HUES64 (cell line): Measurements from ENCODE around the gene SPON1.
"Not testable (repeated sequence)": the region's sequence is repeated elsewhere in the genome, so short reads cannot be mapped to it uniquely, and the experiment has no call there.

Experiments used
- H3K27ac ChIP-seq: 2 replicates; pipeline ENCODE4 v1.7.0; 2013; ENCODE audit warnings: low read depth, low read length, inconsistent platforms
- H3K27me3 ChIP-seq: 2 replicates; pipeline ENCODE4 v1.6.1; 2013; ENCODE audit warnings: mild to moderate bottlenecking, low read length; ENCODE audit not compliant: insufficient read depth
- H3K36me3 ChIP-seq: 2 replicates; pipeline ENCODE4 v1.6.1; 2013; ENCODE audit warnings: mild to moderate bottlenecking, low read length; ENCODE audit not compliant: insufficient read depth
- H3K4me1 ChIP-seq: 2 replicates; pipeline ENCODE4 v1.6.1; 2013; ENCODE audit warnings: mild to moderate bottlenecking, low read length, moderate library complexity; ENCODE audit not compliant: insufficient read depth
- H3K4me3 ChIP-seq: 2 replicates; pipeline ENCODE4 v1.5.1; 2013; ENCODE audit warnings: mild to moderate bottlenecking, low read length, moderate library complexity
- H3K9ac ChIP-seq: 2 replicates; pipeline ENCODE4 v1.6.1; 2013; ENCODE audit warnings: mild to moderate bottlenecking, low read depth, low read length
- H3K9me3 ChIP-seq: 2 replicates; pipeline ENCODE4 v1.6.1; 2013; ENCODE audit warnings: low read depth, low read length; ENCODE audit not compliant: insufficient read depth
- WGBS: fragments of 150-250, 120-280 bp; methylation state at CpG from one replicate; pipeline ENCODE4 v1.1.7; 2013; ENCODE audit warnings: missing lambda C conversion rate; 5-methylcytosine and 5-hydroxymethylcytosine counted together

Gene SPON1

GRCh38 chr11:14018441-14018840 lies 55.9 kb downstream of the SPON1 start:
- 94% methylated on average over 2 of the region's 2 CpGs for WGBS
- no peak overlapping the region for H3K27ac ChIP-seq
- H3K9ac ChIP-seq, result no peak overlapping the region
- H3K36me3 ChIP-seq, result no peaks in the 10 kb centered on the region
- H3K4me1 ChIP-seq, result peaks cover 18% of the 10 kb centered on the region
- no peaks in the 10 kb centered on the region for H3K9me3 ChIP-seq
- peaks cover 3% of the 10 kb centered on the region; the same call in 1 of the 2 replicates for H3K27me3 ChIP-seq
- H3K4me3 ChIP-seq, result no peak overlapping the region

GRCh38 chr11:14021738-14022137 lies 59.2 kb downstream of the SPON1 start:
- Histone ChIP-seq H3K27me3 (peaks cover 3% of the 10 kb centered on the region; the same call in 1 of the 2 replicates), H3K9ac (no peak overlapping the region), H3K36me3 (no peaks in the 10 kb centered on the region), H3K4me3 (no peak overlapping the region), H3K9me3 (no peaks in the 10 kb centered on the region), H3K4me1 (peaks cover 9% of the 10 kb centered on the region), H3K27ac (no peak overlapping the region; the same call in 1 of the 2 replicates)
- WGBS, result 69% methylated on average over 4 of the region's 4 CpGs

- peaks cover 3% of the 10 kb centered on the region; the same call in 1 of the 2 replicates for H3K27me3 ChIP-seq
- peaks cover 9% of the 10 kb centered on the region for H3K4me1 ChIP-seq
- H3K27ac ChIP-seq, result no peak overlapping the region
- H3K36me3 ChIP-seq, result no peaks in the 10 kb centered on the region
- WGBS, result 85% methylated on average over 2 of the region's 3 CpGs
- H3K9me3 ChIP-seq, result no peaks in the 10 kb centered on the region
- H3K4me3 ChIP-seq, result no peak overlapping the region
- H3K9ac ChIP-seq, result no peak overlapping the region
Observed at GRCh38 chr11:14022251-14022650, 59.7 kb downstream of the SPON1 start.

GRCh38 chr11:14022821-14023220 lies 60.3 kb downstream of the SPON1 start:
- Histone ChIP-seq H3K27me3 (peaks cover 3% of the 10 kb centered on the region; the same call in 1 of the 2 replicates), H3K4me3 (no peak overlapping the region), H3K27ac (no peak overlapping the region), H3K9me3 (no peaks in the 10 kb centered on the region), H3K9ac (no peak overlapping the region), H3K4me1 (peaks cover 9% of the 10 kb centered on the region), H3K36me3 (no peaks in the 10 kb centered on the region)
- WGBS, result 76% methylated on average over 5 of the region's 6 CpGs

- Histone ChIP-seq H3K9ac (no peak overlapping the region), H3K36me3 (no peaks in the 10 kb centered on the region), H3K9me3 (no peaks in the 10 kb centered on the region), H3K4me3 (no peak overlapping the region), H3K4me1 (peaks cover 6% of the 10 kb centered on the region), H3K27ac (no peak overlapping the region), H3K27me3 (no peaks in the 10 kb centered on the region; the same call in 1 of the 2 replicates)
- 86% methylated on average over 6 of the region's 6 CpGs for WGBS
Observed at GRCh38 chr11:14026961-14027360, 64.4 kb downstream of the SPON1 start.

GRCh38 chr11:14027525-14027924 lies 65.0 kb downstream of the SPON1 start:
- 100% methylated on average over 1 of the region's 1 CpG for WGBS

GRCh38 chr11:14029440-14029839 lies 66.9 kb downstream of the SPON1 start:
- Histone ChIP-seq H3K27ac (no peak overlapping the region), H3K4me1 (peaks cover 3% of the 10 kb centered on the region; the same call in 1 of the 2 replicates), H3K4me3 (no peak overlapping the region), H3K9me3 (no peaks in the 10 kb centered on the region), H3K9ac (no peak overlapping the region), H3K27me3 (no peaks in the 10 kb centered on the region; the same call in 1 of the 2 replicates), H3K36me3 (no peaks in the 10 kb centered on the region)
- 47% methylated on average over 4 of the region's 4 CpGs for WGBS

More at GRCh38 chr11:14027525-14027924, 65.0 kb downstream of the SPON1 start:
- no peaks in the 10 kb centered on the region for H3K9me3 ChIP-seq
- peaks cover 3% of the 10 kb centered on the region; the same call in 1 of the 2 replicates for H3K4me1 ChIP-seq
- no peak overlapping the region for H3K27ac ChIP-seq
- no peaks in the 10 kb centered on the region for H3K36me3 ChIP-seq
- H3K9ac ChIP-seq, result no peak overlapping the region
- H3K27me3 ChIP-seq, result no peaks in the 10 kb centered on the region; the same call in 1 of the 2 replicates
- H3K4me3 ChIP-seq, result no peak overlapping the region

- no peaks in the 10 kb centered on the region for H3K36me3 ChIP-seq
- no peaks in the 10 kb centered on the region for H3K9me3 ChIP-seq
- H3K27me3 ChIP-seq, result no peaks in the 10 kb centered on the region
- H3K9ac ChIP-seq, result no peak overlapping the region
- H3K4me1 ChIP-seq, result peaks cover 3% of the 10 kb centered on the region; the same call in 1 of the 2 replicates
- 87% methylated on average over 13 of the region's 13 CpGs for WGBS
- no peak overlapping the region for H3K4me3 ChIP-seq
- H3K27ac ChIP-seq, result no peak overlapping the region
Observed at GRCh38 chr11:14029971-14030920, 67.7 kb downstream of the SPON1 start.

GRCh38 chr11:14035526-14035925 lies 73.0 kb downstream of the SPON1 start:
- not testable (repeated sequence) for H3K4me1 ChIP-seq, H3K27ac ChIP-seq, H3K27me3 ChIP-seq, H3K36me3 ChIP-seq, H3K4me3 ChIP-seq, H3K9me3 ChIP-seq, H3K9ac ChIP-seq
- WGBS, result 96% methylated on average over 2 of the region's 2 CpGs

GRCh38 chr11:14036469-14036868 lies 73.9 kb downstream of the SPON1 start:
- Histone ChIP-seq H3K36me3 (no peaks in the 10 kb centered on the region), H3K9me3 (no peaks in the 10 kb centered on the region), H3K4me1 (no peaks in the 10 kb centered on the region), H3K4me3 (no peak overlapping the region), H3K27me3 (no peaks in the 10 kb centered on the region), H3K9ac (no peak overlapping the region), H3K27ac (no peak overlapping the region)
- WGBS, result 95% methylated on average over 3 of the region's 3 CpGs

GRCh38 chr11:14041040-14041439 lies 78.5 kb downstream of the SPON1 start:
- WGBS, result 65% methylated on average over 4 of the region's 4 CpGs

More at GRCh38 chr11:14041040-14041439, 78.5 kb downstream of the SPON1 start:
- H3K27me3 ChIP-seq, result no peaks in the 10 kb centered on the region
- H3K36me3 ChIP-seq, result no peaks in the 10 kb centered on the region
- H3K9ac ChIP-seq, result no peak overlapping the region
- H3K27ac ChIP-seq, result no peak overlapping the region
- no peaks in the 10 kb centered on the region for H3K9me3 ChIP-seq
- no peak overlapping the region for H3K4me3 ChIP-seq
- H3K4me1 ChIP-seq, result no peaks in the 10 kb centered on the region
